Chondrocyte (in vitro differentiated cells): ENCODE measurements around the gene EPHA4. TPM values are rescaled to one million over a fixed set of nuclear protein-coding genes. Genes with fewer than 3 reads are reported as not detected.

Experiments
- DNase-seq: peaks from one replicate; pipeline ENCODE4 v3.0.0; 2021; ENCODE audit warnings: mixed read lengths, low spot score
- H3K27ac Mint-ChIP-seq: one replicate; pipeline ENCODE4 v1.8.0; 2021; ENCODE audit warnings: mild to moderate bottlenecking, moderate library complexity, mixed read lengths; ENCODE audit not compliant: unreplicated experiment
- H3K27me3 Mint-ChIP-seq: 2 replicates; pipeline ENCODE4 v1.8.0; 2021; ENCODE audit warnings: low read depth, mixed read lengths
- H3K36me3 Mint-ChIP-seq: 2 replicates; pipeline ENCODE4 v1.8.0; 2021; ENCODE audit warnings: low read depth, mixed read lengths
- H3K4me1 Mint-ChIP-seq: 2 replicates; pipeline ENCODE4 v1.8.0; 2021; ENCODE audit warnings: low read depth, mild to moderate bottlenecking, mixed read lengths
- H3K4me3 Mint-ChIP-seq: one replicate; pipeline ENCODE4 v1.8.0; 2021; ENCODE audit warnings: mild to moderate bottlenecking, moderate library complexity, mixed read lengths; ENCODE audit not compliant: unreplicated experiment
- H3K9me3 Mint-ChIP-seq: 2 replicates; pipeline ENCODE4 v1.8.0; 2021; ENCODE audit warnings: low read depth, mixed read lengths
- total RNA-seq: library from RNA; stranded (reverse); gene quantifications from 3 replicates; pipeline ENCODE4 v1.2.1, GENCODE V29; 2021
- TF ChIP-seq, protein P1 (sequence below): fragments of 200-600 bp; sonication (generic); IDR thresholded peaks from 2 replicates; pipeline ENCODE4 v1.5.0; 2021; ENCODE audit warnings: antibody characterized with exemption, mild to moderate bottlenecking, moderate library complexity

The EPHA4 gene
- total RNA-seq, 1 donor from 2014 or later = 3.9 TPM

GRCh38 chr2:221555494-221555846 is 16.6 kb downstream of the EPHA4 start:
- no peak overlapping the region for H3K4me3 Mint-ChIP-seq
- H3K27ac Mint-ChIP-seq = no peak overlapping the region
- H3K9me3 Mint-ChIP-seq = no peaks in the 10 kb centered on the region
- TF ChIP-seq, protein P1, sequence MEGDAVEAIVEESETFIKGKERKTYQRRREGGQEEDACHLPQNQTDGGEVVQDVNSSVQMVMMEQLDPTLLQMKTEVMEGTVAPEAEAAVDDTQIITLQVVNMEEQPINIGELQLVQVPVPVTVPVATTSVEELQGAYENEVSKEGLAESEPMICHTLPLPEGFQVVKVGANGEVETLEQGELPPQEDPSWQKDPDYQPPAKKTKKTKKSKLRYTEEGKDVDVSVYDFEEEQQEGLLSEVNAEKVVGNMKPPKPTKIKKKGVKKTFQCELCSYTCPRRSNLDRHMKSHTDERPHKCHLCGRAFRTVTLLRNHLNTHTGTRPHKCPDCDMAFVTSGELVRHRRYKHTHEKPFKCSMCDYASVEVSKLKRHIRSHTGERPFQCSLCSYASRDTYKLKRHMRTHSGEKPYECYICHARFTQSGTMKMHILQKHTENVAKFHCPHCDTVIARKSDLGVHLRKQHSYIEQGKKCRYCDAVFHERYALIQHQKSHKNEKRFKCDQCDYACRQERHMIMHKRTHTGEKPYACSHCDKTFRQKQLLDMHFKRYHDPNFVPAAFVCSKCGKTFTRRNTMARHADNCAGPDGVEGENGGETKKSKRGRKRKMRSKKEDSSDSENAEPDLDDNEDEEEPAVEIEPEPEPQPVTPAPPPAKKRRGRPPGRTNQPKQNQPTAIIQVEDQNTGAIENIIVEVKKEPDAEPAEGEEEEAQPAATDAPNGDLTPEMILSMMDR = no peak
- H3K4me1 Mint-ChIP-seq = peaks cover 16% of the 10 kb centered on the region
- no peaks in the 10 kb centered on the region for H3K27me3 Mint-ChIP-seq
- no peak for DNase-seq
- H3K36me3 Mint-ChIP-seq = no peaks in the 10 kb centered on the region

- no peak for DNase-seq
- TF ChIP-seq, protein P1 = no peak
- no peaks in the 10 kb centered on the region for H3K9me3 Mint-ChIP-seq
- H3K36me3 Mint-ChIP-seq = no peaks in the 10 kb centered on the region
- H3K4me3 Mint-ChIP-seq = no peak overlapping the region
- H3K4me1 Mint-ChIP-seq = peaks cover 16% of the 10 kb centered on the region
- no peaks in the 10 kb centered on the region for H3K27me3 Mint-ChIP-seq
- H3K27ac Mint-ChIP-seq = no peak overlapping the region
Measured at GRCh38 chr2:221554769-221555493, 17.2 kb downstream of the EPHA4 start.

DNA sequence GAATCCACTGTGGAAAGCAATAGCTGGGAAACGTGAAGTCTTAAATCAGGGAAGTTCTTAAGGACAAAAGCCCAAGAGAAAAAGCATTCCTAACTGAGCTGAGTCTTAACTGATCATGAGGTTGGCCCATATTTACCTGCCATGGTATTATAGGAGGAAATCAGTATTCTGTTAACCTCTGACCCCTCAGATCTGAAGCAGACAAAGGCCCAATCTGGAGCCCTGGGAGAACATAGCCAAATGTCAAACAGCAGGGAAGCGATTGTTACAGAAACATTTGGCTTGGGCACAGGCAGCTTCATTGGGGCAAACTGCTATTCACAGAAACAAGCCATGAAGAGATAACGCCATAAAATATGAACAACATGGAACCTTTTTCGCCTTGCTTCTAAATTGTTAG is 18.8 kb downstream of the EPHA4 start:
- Mint-ChIP-seq H3K9me3 (no peaks in the 10 kb centered on the region), H3K4me1 (peaks cover 16% of the 10 kb centered on the region), H3K4me3 (no peak overlapping the region), H3K27ac (no peak overlapping the region), H3K36me3 (no peaks in the 10 kb centered on the region), H3K27me3 (no peaks in the 10 kb centered on the region)
- no peak for DNase-seq
- TF ChIP-seq, protein P1 = no peak

GRCh38 chr2:221552291-221552690 is 19.8 kb downstream of the EPHA4 start:
- Mint-ChIP-seq H3K36me3 (no peaks in the 10 kb centered on the region), H3K27me3 (no peaks in the 10 kb centered on the region), H3K9me3 (peaks cover 2% of the 10 kb centered on the region), H3K27ac (no peak overlapping the region), H3K4me3 (no peak overlapping the region), H3K4me1 (peaks cover 16% of the 10 kb centered on the region)
- DNase-seq = no peak
- TF ChIP-seq, protein P1 = no peak

- Mint-ChIP-seq H3K9me3 (peaks cover 2% of the 10 kb centered on the region), H3K36me3 (no peaks in the 10 kb centered on the region), H3K4me3 (no peak overlapping the region), H3K4me1 (peaks cover 16% of the 10 kb centered on the region), H3K27me3 (no peaks in the 10 kb centered on the region), H3K27ac (no peak overlapping the region)
- DNase-seq = no peak
- TF ChIP-seq, protein P1 = no peak
Measured at GRCh38 chr2:221551864-221552263, 20.2 kb downstream of the EPHA4 start.
